Measurements from ENCODE around the gene C2CD4C. TPM values are rescaled to one million over a fixed set of nuclear protein-coding genes. Genes with fewer than 3 reads are reported as not detected.

Gene C2CD4C
- total RNA-seq, 1 experiment from 2014 or later = 1.8 TPM

DNA sequence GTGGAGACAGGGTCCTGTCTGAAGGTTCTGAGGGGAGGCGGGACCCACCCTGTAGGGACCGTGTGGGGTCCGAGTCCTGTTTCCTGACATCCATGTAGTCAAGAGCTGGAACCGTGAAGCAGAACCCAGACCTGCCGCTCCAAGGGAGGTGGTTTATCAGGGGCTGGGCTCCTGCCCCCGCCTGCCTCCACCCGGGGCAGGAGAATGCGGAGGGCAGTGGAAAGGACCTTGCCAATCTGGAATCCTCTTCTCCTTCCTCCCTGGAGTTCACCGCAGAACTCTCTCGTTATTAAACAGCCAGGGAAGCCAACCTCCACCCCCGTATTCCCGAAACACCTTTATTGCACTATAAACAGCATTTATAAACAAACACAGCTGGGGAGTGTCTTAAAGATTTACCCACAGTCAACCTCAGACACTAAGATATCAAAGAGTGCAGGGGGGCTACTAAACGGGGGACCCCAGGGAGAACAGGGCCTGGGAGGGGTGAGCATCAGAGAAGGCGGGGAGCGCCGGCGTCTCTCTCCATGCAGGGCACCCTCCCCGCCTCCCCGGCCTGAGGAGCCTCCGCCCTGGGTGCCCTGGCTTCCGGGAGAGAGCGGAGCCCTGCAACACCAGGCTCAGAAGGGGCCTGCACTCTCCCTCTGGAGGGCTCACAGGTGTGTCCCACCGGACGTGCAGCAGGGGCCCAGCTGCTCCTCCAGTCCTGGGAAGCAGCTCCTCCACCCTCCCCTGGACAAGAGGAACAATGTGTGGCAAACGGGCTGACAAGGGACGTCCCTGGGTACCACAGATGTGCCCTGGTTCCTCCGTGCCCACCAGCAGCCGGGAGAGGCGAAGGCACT, 3.6 kb downstream of the C2CD4C start:
- POLR2A ChIA-PET (ENCODE audit: low non-redundant PET) = no interaction called here
- intact Hi-C loops (cut with micrococcal nuclease; ENCODE audit: unreplicated experiment) = loop anchor here (10.0 kb wide), 1 partner anchor 79 kb away; no protein-coding TSS in a partner anchor
- H3K36me3 ChIP-seq (ENCODE audit: insufficient read depth, low read length, poor library complexity, severe bottlenecking) = no peaks in the 10 kb centered on the region
- TF ChIP-seq, protein P1, sequence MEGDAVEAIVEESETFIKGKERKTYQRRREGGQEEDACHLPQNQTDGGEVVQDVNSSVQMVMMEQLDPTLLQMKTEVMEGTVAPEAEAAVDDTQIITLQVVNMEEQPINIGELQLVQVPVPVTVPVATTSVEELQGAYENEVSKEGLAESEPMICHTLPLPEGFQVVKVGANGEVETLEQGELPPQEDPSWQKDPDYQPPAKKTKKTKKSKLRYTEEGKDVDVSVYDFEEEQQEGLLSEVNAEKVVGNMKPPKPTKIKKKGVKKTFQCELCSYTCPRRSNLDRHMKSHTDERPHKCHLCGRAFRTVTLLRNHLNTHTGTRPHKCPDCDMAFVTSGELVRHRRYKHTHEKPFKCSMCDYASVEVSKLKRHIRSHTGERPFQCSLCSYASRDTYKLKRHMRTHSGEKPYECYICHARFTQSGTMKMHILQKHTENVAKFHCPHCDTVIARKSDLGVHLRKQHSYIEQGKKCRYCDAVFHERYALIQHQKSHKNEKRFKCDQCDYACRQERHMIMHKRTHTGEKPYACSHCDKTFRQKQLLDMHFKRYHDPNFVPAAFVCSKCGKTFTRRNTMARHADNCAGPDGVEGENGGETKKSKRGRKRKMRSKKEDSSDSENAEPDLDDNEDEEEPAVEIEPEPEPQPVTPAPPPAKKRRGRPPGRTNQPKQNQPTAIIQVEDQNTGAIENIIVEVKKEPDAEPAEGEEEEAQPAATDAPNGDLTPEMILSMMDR (conservative IDR thresholded peaks at IDR 0.05; ENCODE audit: low read depth, low read length) = no peak
- no peak for TF ChIP-seq EZH2 (IDR thresholded peaks at IDR 0.05; ENCODE audit: borderline replicate concordance, low read depth, low read length, poor library complexity, severe bottlenecking)
- no peaks in the 10 kb centered on the region for H3K9me3 ChIP-seq (ENCODE audit: low read depth, low read length, poor library complexity, severe bottlenecking)
- CTCF ChIA-PET = no interaction called here
- peaks cover 4% of the 10 kb centered on the region for H3K27me3 ChIP-seq (replicated peaks; ENCODE audit: insufficient read depth, low read depth, low read length, poor library complexity)
- no peak for DNase-seq (ENCODE audit: low spot score)
- H3K4me3 ChIP-seq (ENCODE audit: low read depth, low read length, poor library complexity, severe bottlenecking) = no peak overlapping the region
- no TSS peak for BruUV-seq (replicated peaks)
- no peak overlapping the region for H3K27ac ChIP-seq (ENCODE audit: low read depth, low read length, poor library complexity, severe bottlenecking)
- H3K4me1 ChIP-seq (ENCODE audit: insufficient read depth, low read length, poor library complexity, severe bottlenecking) = peaks cover 7% of the 10 kb centered on the region

DNA sequence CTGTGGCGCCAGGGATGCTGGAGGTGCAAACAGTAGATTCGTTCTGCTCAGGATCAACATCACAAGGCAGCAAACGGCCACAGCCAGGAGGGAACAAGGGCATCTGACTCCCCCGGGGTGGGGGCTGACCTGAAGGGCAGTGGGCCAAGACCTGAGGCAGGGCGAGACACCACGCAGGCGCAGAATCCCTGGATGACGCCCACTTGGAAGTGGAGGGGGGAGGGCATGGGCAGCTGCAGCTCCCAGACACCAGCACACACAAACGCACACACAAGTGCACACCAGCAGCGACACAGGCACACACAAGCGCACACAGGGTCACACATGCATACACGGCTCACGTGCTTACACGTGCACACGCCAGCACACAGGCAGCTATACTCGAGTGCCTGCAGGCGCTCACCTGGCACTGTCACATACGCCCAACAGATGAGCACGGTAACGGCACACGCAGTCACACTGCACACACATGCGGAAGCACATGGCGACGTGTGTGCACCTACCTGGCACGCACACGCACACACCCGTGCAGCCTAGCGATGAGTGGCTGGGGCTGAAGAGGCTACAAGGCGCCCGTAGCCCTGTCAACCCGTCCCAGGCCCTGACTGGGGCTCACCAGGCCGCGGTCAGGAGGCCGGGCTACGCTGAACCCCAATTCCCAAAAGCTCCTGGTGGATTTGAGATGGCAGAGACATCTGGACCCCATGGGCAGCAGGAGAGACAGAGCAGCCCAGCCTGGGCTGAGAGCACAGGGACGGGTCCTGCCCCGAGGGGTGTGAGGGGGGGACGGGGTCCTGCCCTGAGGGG, 5.5 kb downstream of the C2CD4C start:
- ChIA-PET CTCF (no interaction called here), POLR2A (ENCODE audit: low non-redundant PET) (no interaction called here)
- intact Hi-C loops (cut with micrococcal nuclease; ENCODE audit: unreplicated experiment) = loop anchor here (10.0 kb wide), 1 partner anchor 81 kb away; no protein-coding TSS in a partner anchor
- H3K9me3 ChIP-seq (ENCODE audit: low read depth, low read length, poor library complexity, severe bottlenecking) = no peaks in the 10 kb centered on the region
- DNase-seq (ENCODE audit: low spot score) = no peak
- TF ChIP-seq, protein P1 (conservative IDR thresholded peaks at IDR 0.05; ENCODE audit: low read depth, low read length) = no peak
- no peak for TF ChIP-seq EZH2 (IDR thresholded peaks at IDR 0.05; ENCODE audit: borderline replicate concordance, low read depth, low read length, poor library complexity, severe bottlenecking)
- no peaks in the 10 kb centered on the region for H3K27me3 ChIP-seq (replicated peaks; ENCODE audit: insufficient read depth, low read depth, low read length, poor library complexity)
- no peak overlapping the region for H3K27ac ChIP-seq (ENCODE audit: low read depth, low read length, poor library complexity, severe bottlenecking)
- H3K4me1 ChIP-seq (ENCODE audit: insufficient read depth, low read length, poor library complexity, severe bottlenecking) = peaks cover 6% of the 10 kb centered on the region
- no TSS peak for BruUV-seq (replicated peaks)
- H3K4me3 ChIP-seq (ENCODE audit: low read depth, low read length, poor library complexity, severe bottlenecking) = no peak overlapping the region
- no peaks in the 10 kb centered on the region for H3K36me3 ChIP-seq (ENCODE audit: insufficient read depth, low read length, poor library complexity, severe bottlenecking)

DNA sequence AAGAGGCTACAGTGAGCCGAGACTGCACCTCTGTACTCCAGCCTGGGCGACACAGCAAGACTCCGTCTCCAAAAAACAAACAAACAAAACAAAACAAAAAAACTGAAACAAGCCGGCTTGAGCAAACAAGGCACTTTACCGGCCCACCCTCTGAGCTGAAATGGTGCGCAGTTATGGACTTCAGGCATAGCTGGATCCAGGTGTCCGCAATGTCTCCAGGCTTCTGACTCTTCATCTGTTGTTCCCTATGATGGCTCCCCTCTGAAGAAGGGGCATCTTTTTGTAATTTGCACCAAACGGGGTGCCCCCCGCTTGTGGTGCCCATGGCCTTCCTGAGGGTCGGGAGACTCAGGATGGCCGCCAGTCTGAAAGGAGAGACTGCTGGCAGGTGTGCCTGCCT, 6.2 kb downstream of the C2CD4C start:
- Histone ChIP-seq H3K27ac (ENCODE audit: low read depth, low read length, poor library complexity, severe bottlenecking) (no peak overlapping the region), H3K4me1 (ENCODE audit: insufficient read depth, low read length, poor library complexity, severe bottlenecking) (peaks cover under 1% of the 10 kb centered on the region), H3K27me3 (replicated peaks; ENCODE audit: insufficient read depth, low read depth, low read length, poor library complexity) (no peaks in the 10 kb centered on the region), H3K4me3 (ENCODE audit: low read depth, low read length, poor library complexity, severe bottlenecking) (no peak overlapping the region), H3K9me3 (ENCODE audit: low read depth, low read length, poor library complexity, severe bottlenecking) (no peaks in the 10 kb centered on the region), H3K36me3 (ENCODE audit: insufficient read depth, low read length, poor library complexity, severe bottlenecking) (no peaks in the 10 kb centered on the region)
- CTCF ChIA-PET = no interaction called here
- POLR2A ChIA-PET (ENCODE audit: low non-redundant PET) = no interaction called here
- no TSS peak for BruUV-seq (replicated peaks)
- TF ChIP-seq, protein P1 (conservative IDR thresholded peaks at IDR 0.05; ENCODE audit: low read depth, low read length) = no peak
- no peak for TF ChIP-seq EZH2 (IDR thresholded peaks at IDR 0.05; ENCODE audit: borderline replicate concordance, low read depth, low read length, poor library complexity, severe bottlenecking)
- intact Hi-C loops (cut with micrococcal nuclease; ENCODE audit: unreplicated experiment) = loop anchor here (10.0 kb wide), 1 partner anchor 82 kb away; no protein-coding TSS in a partner anchor
- no peak for DNase-seq (ENCODE audit: low spot score)

Measured in A673 (cell line).